ENCODE data around the gene RSRC2. TPM values are rescaled to one million over a fixed set of nuclear protein-coding genes. Genes with fewer than 3 reads are reported as not detected.
"Not testable (repeated sequence)": the region's sequence is repeated elsewhere in the genome, so short reads cannot be mapped to it uniquely, and the experiment has no call there.

The RSRC2 gene
- polyA plus RNA-seq, 4 donors: 38.1 to 112 (median 42.4) TPM

- 93 to 97% (median 95%) methylated on average over 3 of the region's 3 CpGs for WGBS, 3 donors
- not testable (repeated sequence) for H3K27ac ChIP-seq (ENCODE audit: low read depth in 1 of 3, low read length in 2 of 3); H3K4me3 ChIP-seq (ENCODE audit: low read depth in 1 of 3, low read length in 3 of 3); H3K27me3 ChIP-seq (ENCODE audit: control insufficient read depth in 3 of 3, insufficient read depth in 3 of 3, low read length in 3 of 3); FAIRE-seq; H3K9me3 ChIP-seq (ENCODE audit: control insufficient read depth in 2 of 2, insufficient read depth in 1 of 2, low read depth in 1 of 2, low read length in 1 of 2); H3K4me1 ChIP-seq (ENCODE audit: control insufficient read depth in 3 of 3, insufficient read depth in 2 of 3, low read depth in 1 of 3, low read length in 2 of 3); DNase-seq
- peaks cover 20 to 48% (median 29%) of the 10 kb centered on the region in 3 donors for H3K36me3 ChIP-seq (ENCODE audit: control insufficient read depth in 3 of 3, insufficient read depth in 2 of 3, low read depth in 1 of 3, low read length in 3 of 3)
These were observed 38.9 kb downstream of the RSRC2 start for GRCh38 chr12:122487807-122488206.

- 93 to 96% (median 94%) methylated on average over 7 of the region's 7 CpGs for WGBS, 3 donors
- no peaks in the 10 kb centered on the region for H3K4me1 ChIP-seq (ENCODE audit: control insufficient read depth in 3 of 3, insufficient read depth in 2 of 3, low read depth in 1 of 3, low read length in 2 of 3)
- no peak for DNase-seq
- no peak overlapping the region for H3K27ac ChIP-seq (ENCODE audit: low read depth in 1 of 3, low read length in 2 of 3)
- H3K9me3 ChIP-seq (ENCODE audit: control insufficient read depth in 2 of 2, insufficient read depth in 1 of 2, low read depth in 1 of 2, low read length in 1 of 2): no peaks in the 10 kb centered on the region
- H3K27me3 ChIP-seq (ENCODE audit: control insufficient read depth in 3 of 3, insufficient read depth in 3 of 3, low read length in 3 of 3): no peaks in the 10 kb centered on the region
- H3K36me3 ChIP-seq (ENCODE audit: control insufficient read depth in 3 of 3, insufficient read depth in 2 of 3, low read depth in 1 of 3, low read length in 3 of 3): peaks cover 16 to 45% (median 25%) of the 10 kb centered on the region in 3 donors
- FAIRE-seq: no peak
- H3K4me3 ChIP-seq (ENCODE audit: low read depth in 1 of 3, low read length in 3 of 3): no peak overlapping the region
These were observed 39.8 kb downstream of the RSRC2 start for GRCh38 chr12:122486805-122487426.

GRCh38 chr12:122486360-122486759 is 40.4 kb downstream of the RSRC2 start:
- H3K4me1 ChIP-seq (ENCODE audit: control insufficient read depth in 3 of 3, insufficient read depth in 2 of 3, low read depth in 1 of 3, low read length in 2 of 3); H3K27ac ChIP-seq (ENCODE audit: low read depth in 1 of 3, low read length in 2 of 3); H3K9me3 ChIP-seq (ENCODE audit: control insufficient read depth in 2 of 2, insufficient read depth in 1 of 2, low read depth in 1 of 2, low read length in 1 of 2); H3K27me3 ChIP-seq (ENCODE audit: control insufficient read depth in 3 of 3, insufficient read depth in 3 of 3, low read length in 3 of 3); FAIRE-seq; H3K4me3 ChIP-seq (ENCODE audit: low read depth in 1 of 3, low read length in 3 of 3); DNase-seq: not testable (repeated sequence)
- peaks cover 13 to 41% (median 25%) of the 10 kb centered on the region in 3 donors for H3K36me3 ChIP-seq (ENCODE audit: control insufficient read depth in 3 of 3, insufficient read depth in 2 of 3, low read depth in 1 of 3, low read length in 3 of 3)
- WGBS, 3 donors: 92 to 96% (median 96%) methylated on average over 5 to 6 of the region's 6 CpGs

GRCh38 chr12:122484385-122484784 is 42.4 kb downstream of the RSRC2 start:
- FAIRE-seq; H3K27me3 ChIP-seq (ENCODE audit: control insufficient read depth in 3 of 3, insufficient read depth in 3 of 3, low read length in 3 of 3); H3K27ac ChIP-seq (ENCODE audit: low read depth in 1 of 3, low read length in 2 of 3); DNase-seq; H3K9me3 ChIP-seq (ENCODE audit: control insufficient read depth in 2 of 2, insufficient read depth in 1 of 2, low read depth in 1 of 2, low read length in 1 of 2); H3K4me1 ChIP-seq (ENCODE audit: control insufficient read depth in 3 of 3, insufficient read depth in 2 of 3, low read depth in 1 of 3, low read length in 2 of 3); H3K4me3 ChIP-seq (ENCODE audit: low read depth in 1 of 3, low read length in 3 of 3): not testable (repeated sequence)
- H3K36me3 ChIP-seq (ENCODE audit: control insufficient read depth in 3 of 3, insufficient read depth in 2 of 3, low read depth in 1 of 3, low read length in 3 of 3): peaks cover 17 to 48% (median 24%) of the 10 kb centered on the region in 3 donors
- WGBS, 3 donors: 94 to 100% (median 100%) methylated on average over 1 of the region's 1 CpG

GRCh38 chr12:122483969-122484368 is 42.8 kb downstream of the RSRC2 start:
- H3K27me3 ChIP-seq (ENCODE audit: control insufficient read depth in 3 of 3, insufficient read depth in 3 of 3, low read length in 3 of 3): no peaks in the 10 kb centered on the region
- no peak overlapping the region for H3K27ac ChIP-seq (ENCODE audit: low read depth in 1 of 3, low read length in 2 of 3)
- H3K4me1 ChIP-seq (ENCODE audit: control insufficient read depth in 3 of 3, insufficient read depth in 2 of 3, low read depth in 1 of 3, low read length in 2 of 3): no peaks in the 10 kb centered on the region
- H3K9me3 ChIP-seq (ENCODE audit: control insufficient read depth in 2 of 2, insufficient read depth in 1 of 2, low read depth in 1 of 2, low read length in 1 of 2): no peaks in the 10 kb centered on the region
- WGBS, 3 donors: 90 to 94% (median 94%) methylated on average over 5 of the region's 5 CpGs
- no peak overlapping the region for H3K4me3 ChIP-seq (ENCODE audit: low read depth in 1 of 3, low read length in 3 of 3)
- H3K36me3 ChIP-seq (ENCODE audit: control insufficient read depth in 3 of 3, insufficient read depth in 2 of 3, low read depth in 1 of 3, low read length in 3 of 3): peaks cover 14 to 52% (median 21%) of the 10 kb centered on the region in 3 donors
- no peak for FAIRE-seq
- DNase-seq: no peak

- no peaks in the 10 kb centered on the region for H3K9me3 ChIP-seq (ENCODE audit: control insufficient read depth in 2 of 2, insufficient read depth in 1 of 2, low read depth in 1 of 2, low read length in 1 of 2)
- no peak for FAIRE-seq
- no peaks in the 10 kb centered on the region for H3K4me1 ChIP-seq (ENCODE audit: control insufficient read depth in 3 of 3, insufficient read depth in 2 of 3, low read depth in 1 of 3, low read length in 2 of 3)
- WGBS, 3 donors: 95 to 98% (median 96%) methylated on average over 6 of the region's 6 CpGs
- DNase-seq: no peak
- no peak overlapping the region for H3K27ac ChIP-seq (ENCODE audit: low read depth in 1 of 3, low read length in 2 of 3)
- peaks cover 14 to 56% (median 25%) of the 10 kb centered on the region in 3 donors for H3K36me3 ChIP-seq (ENCODE audit: control insufficient read depth in 3 of 3, insufficient read depth in 2 of 3, low read depth in 1 of 3, low read length in 3 of 3)
- no peaks in the 10 kb centered on the region for H3K27me3 ChIP-seq (ENCODE audit: control insufficient read depth in 3 of 3, insufficient read depth in 3 of 3, low read length in 3 of 3)
- no peak overlapping the region for H3K4me3 ChIP-seq (ENCODE audit: low read depth in 1 of 3, low read length in 3 of 3)
These were observed 44.9 kb downstream of the RSRC2 start for GRCh38 chr12:122481861-122482260.

GRCh38 chr12:122480753-122481152 is 46.0 kb downstream of the RSRC2 start:
- H3K4me1 ChIP-seq (ENCODE audit: control insufficient read depth in 3 of 3, insufficient read depth in 2 of 3, low read depth in 1 of 3, low read length in 2 of 3): no peaks in the 10 kb centered on the region
- no peak overlapping the region for H3K27ac ChIP-seq (ENCODE audit: low read depth in 1 of 3, low read length in 2 of 3)
- DNase-seq (no peak), FAIRE-seq (no peak)
- peaks cover 16 to 57% (median 29%) of the 10 kb centered on the region in 3 donors for H3K36me3 ChIP-seq (ENCODE audit: control insufficient read depth in 3 of 3, insufficient read depth in 2 of 3, low read depth in 1 of 3, low read length in 3 of 3)
- H3K9me3 ChIP-seq (ENCODE audit: control insufficient read depth in 2 of 2, insufficient read depth in 1 of 2, low read depth in 1 of 2, low read length in 1 of 2): no peaks in the 10 kb centered on the region
- no peaks in the 10 kb centered on the region for H3K27me3 ChIP-seq (ENCODE audit: control insufficient read depth in 3 of 3, insufficient read depth in 3 of 3, low read length in 3 of 3)
- WGBS, 3 donors: 96 to 97% (median 97%) methylated on average over 8 of the region's 8 CpGs
- no peak overlapping the region for H3K4me3 ChIP-seq (ENCODE audit: low read depth in 1 of 3, low read length in 3 of 3)

- WGBS, 3 donors: 79 to 83% (median 81%) methylated on average over 2 of the region's 2 CpGs
- H3K9me3 ChIP-seq (ENCODE audit: control insufficient read depth in 2 of 2, insufficient read depth in 1 of 2, low read depth in 1 of 2, low read length in 1 of 2): no peaks in the 10 kb centered on the region
- no peak overlapping the region for H3K4me3 ChIP-seq (ENCODE audit: low read depth in 1 of 3, low read length in 3 of 3)
- H3K4me1 ChIP-seq (ENCODE audit: control insufficient read depth in 3 of 3, insufficient read depth in 2 of 3, low read depth in 1 of 3, low read length in 2 of 3): no peaks in the 10 kb centered on the region
- FAIRE-seq (no peak), DNase-seq (no peak)
- H3K27ac ChIP-seq (ENCODE audit: low read depth in 1 of 3, low read length in 2 of 3): no peak overlapping the region
- peaks cover 17 to 59% (median 29%) of the 10 kb centered on the region in 3 donors for H3K36me3 ChIP-seq (ENCODE audit: control insufficient read depth in 3 of 3, insufficient read depth in 2 of 3, low read depth in 1 of 3, low read length in 3 of 3)
- H3K27me3 ChIP-seq (ENCODE audit: control insufficient read depth in 3 of 3, insufficient read depth in 3 of 3, low read length in 3 of 3): no peaks in the 10 kb centered on the region
These were observed 52.4 kb downstream of the RSRC2 start for GRCh38 chr12:122474324-122474716.
